OCI-LY1 (cell line): ENCODE measurements around the gene ARHGEF10L.

Experiments
- H2AFZ ChIP-seq: fragments of 200-600 bp; sonication (generic), shearing (Covaris generic); 2 replicates; pipeline ENCODE4 v1.6.0; 2014; ENCODE audit warnings: antibody characterized with exemption, mild to moderate bottlenecking, low read length
- H3F3A ChIP-seq: fragments of 200-600 bp; sonication (generic), shearing (Covaris generic); 2 replicates; pipeline ENCODE4 v1.6.0; 2014; ENCODE audit warnings: mild to moderate bottlenecking, antibody characterized with exemption, low read length, moderate library complexity; ENCODE audit not compliant: insufficient read depth
- H3K27ac ChIP-seq: fragments of 200-600 bp; sonication (generic); 2 replicates; pipeline ENCODE4 v1.5.1; 2014; ENCODE audit warnings: low read length, mixed run types, mild to moderate bottlenecking, low read depth; ENCODE audit not compliant: poor library complexity, severe bottlenecking
- H3K27me3 ChIP-seq: fragments of 200-600 bp; sonication (generic); 2 replicates; pipeline ENCODE4 v1.6.0; 2014; ENCODE audit warnings: antibody characterized with exemption, mild to moderate bottlenecking, low read length, moderate library complexity; ENCODE audit not compliant: insufficient read depth
- H3K36me3 ChIP-seq: fragments of 200-600 bp; sonication (generic); 2 replicates; pipeline ENCODE4 v1.6.1; 2014; ENCODE audit warnings: mild to moderate bottlenecking, antibody characterized with exemption, low read length, moderate library complexity, mixed read lengths; ENCODE audit not compliant: insufficient read depth
- H3K4me1 ChIP-seq: fragments of 200-600 bp; sonication (generic); 2 replicates; pipeline ENCODE4 v1.5.1; 2014; ENCODE audit warnings: mild to moderate bottlenecking, low read length, moderate library complexity; ENCODE audit not compliant: insufficient read depth, severe bottlenecking
- H3K4me2 ChIP-seq: fragments of 200-600 bp; sonication (generic), shearing (Covaris generic); 2 replicates; pipeline ENCODE4 v1.6.1; 2014; ENCODE audit warnings: low read length
- H3K4me3 ChIP-seq: fragments of 200-600 bp; sonication (generic); 2 replicates; pipeline ENCODE4 v1.5.1; 2014; ENCODE audit warnings: low read length, low read depth, mild to moderate bottlenecking, mixed read lengths; ENCODE audit not compliant: poor library complexity, severe bottlenecking
- H3K79me2 ChIP-seq: fragments of 200-600 bp; shearing (Covaris generic); 2 replicates; pipeline ENCODE4 v1.6.1; 2016; ENCODE audit warnings: mixed run types, low read length, mixed read lengths; ENCODE audit not compliant: insufficient read depth
- H3K9ac ChIP-seq: fragments of 200-600 bp; sonication (generic), shearing (Covaris generic); 2 replicates; pipeline ENCODE4 v1.6.1; 2014; ENCODE audit warnings: mild to moderate bottlenecking, low read length, mixed read lengths
- H3K9me2 ChIP-seq: fragments of 200-600 bp; sonication (generic), shearing (Covaris generic); 2 replicates; pipeline ENCODE4 v1.6.1; 2014; ENCODE audit warnings: low read depth, mild to moderate bottlenecking, low read length, mixed read lengths
- H3K9me3 ChIP-seq: fragments of 200-600 bp; shearing (Covaris generic); 2 replicates; pipeline ENCODE4 v1.6.1; 2014; ENCODE audit warnings: low read length, mixed read lengths
- H4K20me1 ChIP-seq: fragments of 200-600 bp; sonication (generic), shearing (Covaris generic); 2 replicates; pipeline ENCODE4 v1.6.0; 2016; ENCODE audit warnings: mild to moderate bottlenecking, low read length; ENCODE audit not compliant: insufficient read depth
- EZH2 ChIP-seq: fragments of 200-600 bp; sonication (generic), shearing (Covaris generic); IDR thresholded peaks from 2 replicates; pipeline ENCODE4 v1.8.0; 2017; ENCODE audit warnings: borderline replicate concordance, mixed run types, mild to moderate bottlenecking, antibody characterized with exemption, low read length, moderate library complexity, mixed read lengths
- TF ChIP-seq, protein P1 (sequence below): fragments of 200-600 bp; sonication (generic), shearing (Covaris generic); IDR thresholded peaks from 2 replicates; pipeline ENCODE4 v1.5.1; 2017; ENCODE audit warnings: mild to moderate bottlenecking, antibody characterized with exemption, low read length, moderate library complexity, mixed read lengths

Gene ARHGEF10L

GRCh38 chr1:17631410-17631809, 91.9 kb downstream of the ARHGEF10L start:
- H3K9me3 ChIP-seq = no peaks in the 10 kb centered on the region
- H2AFZ ChIP-seq = no peak overlapping the region
- no peak overlapping the region for H3K4me3 ChIP-seq
- no peaks in the 10 kb centered on the region for H4K20me1 ChIP-seq
- H3F3A ChIP-seq = no peaks in the 10 kb centered on the region
- no peaks in the 10 kb centered on the region; the same call in 1 of the 2 replicates for H3K27me3 ChIP-seq
- no peaks in the 10 kb centered on the region for H3K79me2 ChIP-seq
- H3K4me1 ChIP-seq = no peaks in the 10 kb centered on the region
- H3K9ac ChIP-seq = no peak overlapping the region
- H3K4me2 ChIP-seq = no peak overlapping the region
- H3K27ac ChIP-seq = no peak overlapping the region
- H3K9me2 ChIP-seq = no peaks in the 10 kb centered on the region
- TF ChIP-seq, protein P1, sequence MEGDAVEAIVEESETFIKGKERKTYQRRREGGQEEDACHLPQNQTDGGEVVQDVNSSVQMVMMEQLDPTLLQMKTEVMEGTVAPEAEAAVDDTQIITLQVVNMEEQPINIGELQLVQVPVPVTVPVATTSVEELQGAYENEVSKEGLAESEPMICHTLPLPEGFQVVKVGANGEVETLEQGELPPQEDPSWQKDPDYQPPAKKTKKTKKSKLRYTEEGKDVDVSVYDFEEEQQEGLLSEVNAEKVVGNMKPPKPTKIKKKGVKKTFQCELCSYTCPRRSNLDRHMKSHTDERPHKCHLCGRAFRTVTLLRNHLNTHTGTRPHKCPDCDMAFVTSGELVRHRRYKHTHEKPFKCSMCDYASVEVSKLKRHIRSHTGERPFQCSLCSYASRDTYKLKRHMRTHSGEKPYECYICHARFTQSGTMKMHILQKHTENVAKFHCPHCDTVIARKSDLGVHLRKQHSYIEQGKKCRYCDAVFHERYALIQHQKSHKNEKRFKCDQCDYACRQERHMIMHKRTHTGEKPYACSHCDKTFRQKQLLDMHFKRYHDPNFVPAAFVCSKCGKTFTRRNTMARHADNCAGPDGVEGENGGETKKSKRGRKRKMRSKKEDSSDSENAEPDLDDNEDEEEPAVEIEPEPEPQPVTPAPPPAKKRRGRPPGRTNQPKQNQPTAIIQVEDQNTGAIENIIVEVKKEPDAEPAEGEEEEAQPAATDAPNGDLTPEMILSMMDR = no peak
- TF ChIP-seq EZH2 = no peak
- H3K36me3 ChIP-seq = no peaks in the 10 kb centered on the region

- H3K27ac ChIP-seq = no peak overlapping the region
- H3K9me3 ChIP-seq = no peaks in the 10 kb centered on the region
- H3K79me2 ChIP-seq = no peaks in the 10 kb centered on the region
- H4K20me1 ChIP-seq = no peaks in the 10 kb centered on the region
- no peaks in the 10 kb centered on the region for H3K4me1 ChIP-seq
- no peaks in the 10 kb centered on the region for H3F3A ChIP-seq
- TF ChIP-seq, protein P1 = no peak
- no peak for TF ChIP-seq EZH2
- H2AFZ ChIP-seq = no peak overlapping the region
- H3K9ac ChIP-seq = no peak overlapping the region
- no peaks in the 10 kb centered on the region for H3K36me3 ChIP-seq
- no peaks in the 10 kb centered on the region; the same call in 1 of the 2 replicates for H3K27me3 ChIP-seq
- no peaks in the 10 kb centered on the region for H3K9me2 ChIP-seq
- H3K4me3 ChIP-seq = no peak overlapping the region
- H3K4me2 ChIP-seq = no peak overlapping the region
Measured at GRCh38 chr1:17632106-17632505, 92.6 kb downstream of the ARHGEF10L start.

- no peak overlapping the region for H3K9ac ChIP-seq
Measured at GRCh38 chr1:17632541-17633184, 93.2 kb downstream of the ARHGEF10L start.

More at GRCh38 chr1:17632541-17633184, 93.2 kb downstream of the ARHGEF10L start:
- H3K36me3 ChIP-seq = no peaks in the 10 kb centered on the region
- H3K9me2 ChIP-seq = no peaks in the 10 kb centered on the region
- H3F3A ChIP-seq = no peaks in the 10 kb centered on the region
- no peak overlapping the region for H3K4me2 ChIP-seq
- H3K79me2 ChIP-seq = no peaks in the 10 kb centered on the region
- no peaks in the 10 kb centered on the region; the same call in 1 of the 2 replicates for H3K27me3 ChIP-seq
- no peak overlapping the region for H3K4me3 ChIP-seq
- no peak overlapping the region for H2AFZ ChIP-seq
- no peaks in the 10 kb centered on the region for H4K20me1 ChIP-seq
- H3K27ac ChIP-seq = no peak overlapping the region
- no peaks in the 10 kb centered on the region for H3K9me3 ChIP-seq
- TF ChIP-seq, protein P1 = no peak
- TF ChIP-seq EZH2 = no peak
- no peaks in the 10 kb centered on the region for H3K4me1 ChIP-seq
